ENCODE measurements around the gene SUCNR1.
"Not testable (repeated sequence)": the region's sequence is repeated elsewhere in the genome, so short reads cannot be mapped to it uniquely, and the experiment has no call there.

Gene SUCNR1

DNA sequence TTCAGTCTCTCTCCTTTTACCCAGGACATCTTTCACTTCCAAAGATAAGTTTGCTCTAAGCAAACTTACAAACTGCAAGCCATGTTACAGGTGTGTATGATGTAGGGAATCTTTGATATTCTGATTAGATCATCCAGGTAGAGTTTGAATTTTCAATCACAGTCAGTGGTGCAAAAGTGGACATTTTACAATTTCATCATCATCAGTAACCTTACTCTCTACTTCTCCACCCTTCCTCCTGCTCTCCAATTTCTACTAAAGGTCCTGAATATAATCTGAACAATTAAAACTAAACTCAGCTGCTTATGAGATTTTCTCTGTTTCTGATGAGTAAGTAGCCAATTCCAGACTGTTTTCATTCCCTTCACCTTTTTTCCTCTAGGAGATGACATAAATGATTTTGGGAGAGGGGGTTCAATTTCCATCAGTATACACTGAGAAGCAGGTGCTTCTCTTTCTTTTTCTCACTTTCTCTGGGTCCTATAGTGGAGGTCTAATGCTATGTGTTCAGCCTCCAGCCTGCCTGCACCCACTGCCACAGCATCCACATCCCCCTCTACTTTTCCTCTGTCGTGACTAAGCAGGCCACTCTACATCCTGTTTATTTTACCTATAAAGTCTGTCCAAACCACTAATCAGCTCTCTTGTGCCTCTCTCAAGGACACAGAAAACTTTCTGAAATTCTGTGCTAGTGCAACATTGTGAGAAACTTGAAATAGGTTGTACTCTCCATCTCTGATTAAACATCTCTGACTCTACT, 27.6 kb downstream of the SUCNR1 start:
- no peak for DNase-seq

- no peak for DNase-seq
Measured at GRCh38 chr3:151901644-151902285, 28.3 kb downstream of the SUCNR1 start.

DNA sequence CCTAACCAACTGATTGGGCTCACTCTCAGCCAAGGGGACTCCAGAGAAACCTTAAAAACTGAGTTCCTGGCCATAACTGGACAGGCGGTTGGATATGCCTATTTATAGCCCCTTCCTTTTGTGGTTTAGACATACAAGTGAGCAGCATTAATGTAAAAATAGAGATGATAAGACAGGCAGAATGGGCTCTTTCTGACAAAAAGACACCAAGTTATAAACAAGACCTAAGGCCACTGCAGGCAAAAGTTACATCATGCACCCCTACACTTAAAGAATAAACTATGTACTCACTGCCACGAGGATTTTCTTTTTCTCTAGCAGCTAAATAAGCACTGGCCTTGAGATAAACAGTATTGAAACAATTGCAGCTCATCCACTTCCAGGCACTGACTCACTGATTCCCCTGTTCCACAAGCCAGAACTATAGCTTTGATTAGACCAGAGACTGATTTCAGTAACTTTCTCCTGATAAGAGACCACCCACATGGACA, 30.1 kb downstream of the SUCNR1 start:
- no peak for DNase-seq

DNA sequence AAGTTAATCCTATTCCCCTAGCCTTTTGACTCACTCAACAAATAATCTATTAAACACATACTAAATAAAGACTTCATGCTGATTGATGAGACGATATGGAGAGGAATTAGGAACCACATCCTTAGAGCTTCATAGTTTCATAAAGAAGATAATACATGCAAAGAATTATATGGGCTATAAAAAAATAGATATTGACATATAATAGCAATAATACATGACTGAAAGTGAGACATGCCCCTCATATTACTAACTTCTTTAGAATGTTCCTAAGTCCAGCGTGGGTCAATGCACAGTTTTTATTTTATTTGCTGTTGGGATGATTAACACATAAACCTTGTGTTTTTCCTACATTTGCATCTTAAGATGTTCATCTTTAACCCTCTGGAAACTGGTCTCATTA, 32.2 kb downstream of the SUCNR1 start:
- DNase-seq, result no peak

DNA sequence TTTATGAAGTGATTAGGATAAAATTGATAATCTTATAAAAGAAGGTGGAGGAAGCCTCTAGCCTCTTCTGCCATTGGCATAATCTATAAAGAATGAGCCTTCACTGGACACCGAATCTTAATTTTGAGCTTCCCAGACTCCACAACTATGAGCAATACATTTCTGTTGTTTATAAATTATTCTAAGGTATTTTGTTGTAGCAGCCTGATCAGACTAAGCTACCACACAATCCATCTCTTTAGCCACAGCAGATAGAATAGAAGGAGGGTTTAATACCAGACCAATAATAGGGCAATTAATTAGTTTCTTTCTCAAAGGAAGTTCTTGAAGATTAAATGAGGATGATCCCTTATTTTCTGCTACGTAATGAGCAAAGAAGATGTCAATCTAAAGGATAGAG, 33.3 kb downstream of the SUCNR1 start:
- no peak for DNase-seq

- no peak for DNase-seq
Measured at GRCh38 chr3:151908399-151908798, 35.0 kb downstream of the SUCNR1 start.

DNA sequence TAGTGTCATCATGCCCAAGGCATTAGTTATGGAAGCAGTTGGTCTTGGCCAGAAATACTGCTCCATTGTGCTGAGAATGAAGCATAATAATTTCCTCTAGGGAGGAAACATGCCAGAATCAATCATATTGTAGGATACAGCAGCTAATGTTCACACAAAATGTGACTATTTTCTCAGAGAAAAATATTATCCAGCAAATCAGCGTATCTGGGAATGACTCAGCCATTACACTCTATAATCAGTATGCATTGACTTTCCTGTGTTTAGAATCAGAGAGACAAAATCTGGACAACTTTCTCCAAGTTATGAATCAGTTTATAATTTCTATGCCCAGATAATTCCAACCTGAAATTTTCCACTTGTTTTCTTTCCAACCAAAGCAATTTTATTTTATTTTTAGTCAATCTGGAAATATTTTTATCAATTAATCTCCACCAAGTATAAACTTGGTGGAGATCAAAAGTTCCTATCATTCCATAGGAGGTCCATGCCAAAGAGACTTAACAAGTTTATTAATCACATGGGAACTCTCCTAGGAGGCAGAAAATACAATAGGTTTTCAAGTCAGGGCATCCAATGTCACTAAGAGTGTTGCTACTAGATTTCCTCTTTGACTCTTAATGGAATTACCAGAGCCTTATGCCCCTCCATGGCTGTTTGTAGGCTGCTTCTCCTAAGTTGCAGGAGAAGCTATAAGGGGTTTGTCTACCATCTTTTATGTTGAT, 36.4 kb downstream of the SUCNR1 start:
- no peak for DNase-seq

GRCh38 chr3:151911462-151911861, 38.0 kb downstream of the SUCNR1 start:
- DNase-seq, result no peak

DNA sequence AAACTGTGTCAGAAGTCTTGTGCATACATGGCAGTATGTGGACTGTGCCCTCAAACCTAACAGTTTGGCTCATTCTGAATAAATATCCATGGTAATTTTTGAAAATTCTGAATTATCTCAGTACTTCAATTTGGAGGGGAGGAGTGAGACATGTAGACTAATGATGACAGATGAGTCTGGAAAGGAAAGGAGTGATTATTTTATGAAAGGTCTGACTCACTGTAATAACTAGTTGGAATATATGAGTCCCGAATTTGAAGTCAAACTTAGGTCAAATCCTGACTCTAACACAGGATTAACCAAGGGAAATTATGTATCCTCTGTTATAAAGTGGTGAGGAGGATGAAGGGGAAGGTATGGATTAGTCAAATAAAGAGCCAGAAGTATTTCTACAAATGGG, 38.6 kb downstream of the SUCNR1 start:
- no peak for DNase-seq

DNA sequence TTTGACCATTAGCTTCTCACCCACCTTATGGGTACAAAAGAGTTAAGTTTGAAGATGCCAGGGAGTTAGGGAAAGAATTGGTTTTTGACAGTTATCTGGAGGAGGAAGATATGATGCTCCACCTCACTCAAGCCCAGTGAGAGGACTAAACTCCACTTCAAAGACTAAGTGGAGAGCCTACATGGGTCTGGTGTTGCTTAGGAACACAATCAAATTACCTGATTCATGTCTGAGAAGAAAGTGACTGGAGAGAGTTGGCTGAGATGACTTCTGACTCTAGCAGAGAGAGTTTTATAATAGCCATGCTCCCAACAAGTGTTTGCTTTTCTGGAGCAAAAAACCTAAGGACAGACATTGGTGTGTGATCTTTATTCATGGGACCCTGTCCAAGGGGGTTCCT, 43.3 kb downstream of the SUCNR1 start:
- no peak for DNase-seq

GRCh38 chr3:151918253-151919029, 45.0 kb downstream of the SUCNR1 start:
- DNase-seq, result no peak

DNA sequence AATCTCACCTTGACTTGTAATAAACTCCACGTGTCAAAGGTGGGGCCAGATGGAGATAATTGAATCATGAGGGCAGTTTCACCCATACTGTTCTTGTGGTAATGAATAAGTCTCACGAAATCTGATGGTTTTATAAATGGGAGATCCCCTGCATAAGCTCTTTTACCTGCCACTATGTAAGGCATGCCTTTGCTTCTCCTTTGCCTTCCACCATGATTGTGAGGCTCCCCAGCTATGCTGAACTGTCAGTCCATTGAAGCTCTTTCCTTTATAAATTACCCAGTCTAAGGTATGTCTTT, 45.5 kb downstream of the SUCNR1 start:
- no peak for DNase-seq

- no peak for DNase-seq
Measured at GRCh38 chr3:151919446-151919845, 46.0 kb downstream of the SUCNR1 start.

DNA sequence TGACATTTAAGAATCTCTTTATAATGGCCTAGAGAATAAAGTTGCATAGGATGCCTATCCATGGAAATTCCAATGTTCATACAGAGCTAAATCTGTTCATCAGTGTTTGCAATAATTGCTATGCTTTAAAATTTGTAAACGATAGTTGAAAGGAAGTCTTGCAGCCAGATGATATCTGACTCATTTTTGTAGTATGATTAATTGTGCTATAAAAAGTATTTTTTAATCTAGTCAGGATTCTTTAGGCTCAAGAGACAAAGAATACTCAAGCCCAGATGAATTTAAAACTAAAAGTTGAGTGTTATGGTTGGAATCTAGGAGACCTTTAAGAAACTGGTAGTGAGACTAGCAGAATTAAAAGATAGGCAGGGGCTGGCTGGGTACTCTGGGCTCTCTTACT, 50.5 kb downstream of the SUCNR1 start:
- DNase-seq, result no peak

DNA sequence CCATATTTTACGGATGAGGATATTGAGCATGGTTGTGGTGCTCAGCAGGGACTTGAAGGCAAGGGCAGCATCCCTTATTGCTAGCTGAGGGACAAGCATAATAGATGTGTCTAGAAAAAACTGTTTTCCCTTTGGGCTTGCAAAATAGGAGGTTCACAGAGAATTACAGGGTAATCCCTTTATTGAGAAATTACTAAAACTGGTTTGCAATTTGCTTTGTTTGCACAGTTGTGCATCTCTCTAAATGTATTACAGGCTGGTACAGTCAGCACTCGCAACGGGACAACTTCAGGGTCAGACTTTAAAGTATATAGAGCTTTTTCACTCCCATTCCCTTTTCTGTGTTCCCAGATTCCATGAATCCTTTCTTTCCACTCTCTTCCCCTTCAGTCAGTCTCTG, 51.3 kb downstream of the SUCNR1 start:
- DNase-seq, result no peak

DNA sequence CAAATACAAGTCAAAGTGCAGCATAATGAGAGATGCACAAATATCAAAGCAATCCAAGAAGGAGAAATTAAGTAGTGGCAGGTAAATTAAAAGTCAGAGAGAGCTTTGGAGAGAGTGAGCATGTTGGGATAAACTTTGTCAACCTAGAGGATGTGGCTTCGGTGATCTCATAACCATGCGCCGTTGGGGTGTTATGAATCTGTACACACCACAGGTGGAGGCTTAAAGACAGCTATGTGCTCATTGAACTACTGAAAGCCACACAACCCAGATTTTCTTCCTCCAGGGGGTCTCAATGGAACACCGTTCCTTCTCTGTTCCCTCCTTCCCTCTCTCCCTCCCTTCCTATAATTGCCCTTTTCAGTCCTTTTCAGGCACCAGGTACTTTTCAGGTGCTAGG, 52.0 kb downstream of the SUCNR1 start:
- no peak for DNase-seq

- DNase-seq, result no peak
Measured at GRCh38 chr3:151925876-151926275, 52.4 kb downstream of the SUCNR1 start.

DNA sequence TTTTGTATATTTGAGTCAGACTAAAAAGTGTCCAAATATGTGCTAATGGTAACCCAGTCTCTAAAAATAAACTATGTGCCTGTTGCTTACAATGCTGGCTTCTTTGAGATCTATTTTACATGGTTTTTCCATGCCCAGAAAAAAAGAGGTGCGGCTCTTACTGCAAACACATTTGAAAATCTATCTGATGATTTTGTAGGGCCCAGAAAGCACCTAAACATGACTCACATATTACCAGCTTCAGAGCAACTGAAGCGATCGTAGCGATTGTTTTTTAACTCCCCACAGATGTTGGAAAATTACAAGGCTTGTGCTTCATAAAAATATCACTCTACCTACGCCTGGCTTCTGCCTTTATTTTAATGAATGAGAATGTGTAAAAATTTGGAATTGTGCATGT, 53.5 kb downstream of the SUCNR1 start:
- DNase-seq, result no peak

DNA sequence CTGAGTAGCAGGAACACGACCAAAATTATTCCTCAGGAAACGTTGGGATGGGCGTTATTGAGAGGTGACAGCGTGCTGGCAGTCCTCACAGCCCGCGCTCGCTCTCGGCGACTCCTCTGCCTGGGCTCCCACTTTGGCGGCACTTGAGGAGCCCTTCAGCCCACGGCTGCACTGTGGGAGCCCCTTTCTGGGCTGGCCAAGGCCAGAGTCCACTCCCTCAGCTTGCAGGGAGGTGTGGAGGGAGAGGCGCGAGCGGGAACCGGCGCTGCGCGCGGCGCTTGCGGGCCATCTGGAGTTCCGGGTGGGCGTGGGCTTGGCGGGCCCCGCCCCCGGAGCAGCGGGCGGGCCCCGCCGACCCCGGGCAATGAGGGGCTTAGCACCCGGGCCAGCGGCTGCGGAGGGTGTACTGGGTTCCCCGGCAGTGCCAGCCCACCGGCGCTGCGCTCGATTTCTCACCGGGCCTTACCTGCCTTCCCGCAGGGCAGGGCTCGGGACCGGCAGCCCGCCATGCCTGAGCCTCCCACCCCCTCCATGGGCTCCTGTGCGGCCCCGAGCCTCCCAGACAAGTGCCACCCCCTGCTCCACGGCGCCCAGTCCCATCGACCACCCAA, 54.6 kb downstream of the SUCNR1 start:
- not testable (repeated sequence) for DNase-seq

GRCh38 chr3:151931171-151931570, 57.7 kb downstream of the SUCNR1 start:
- DNase-seq, result no peak

DNA sequence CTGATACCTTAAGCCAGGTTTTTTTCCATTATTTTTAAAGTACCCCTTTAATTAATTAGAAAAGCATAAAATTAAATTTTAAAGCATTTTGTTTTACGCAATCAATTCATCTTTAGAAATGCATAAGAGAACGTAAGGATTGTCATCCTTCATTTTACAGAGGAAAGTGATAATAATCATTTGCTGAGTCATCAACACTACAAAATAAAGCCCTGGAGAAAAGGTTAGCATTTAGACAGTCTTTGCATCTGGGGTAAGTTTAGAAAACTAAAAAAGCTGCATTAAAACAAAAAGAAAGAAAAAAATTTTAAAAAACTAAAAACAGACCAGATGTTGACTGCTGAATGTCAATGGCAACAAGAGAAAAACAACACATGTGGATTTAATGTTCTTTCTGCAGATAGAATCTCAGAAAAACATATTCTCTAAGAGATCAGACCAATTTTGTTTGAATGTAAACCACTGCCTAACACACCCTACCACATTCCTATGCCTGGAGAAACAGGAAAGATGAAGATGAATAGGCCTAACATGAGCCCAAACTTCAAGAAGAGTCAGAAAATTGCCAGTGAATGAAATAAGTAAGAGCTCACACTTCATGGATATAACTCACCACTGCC, 59.9 kb downstream of the SUCNR1 start:
- DNase-seq, result no peak
